ENCODE data around the gene DES.

GRCh38 chr2:219436491-219436890 is 18.3 kb downstream of the DES start:
- no peak for TF ChIP-seq CTCF (IDR thresholded peaks at IDR 0.05)
- no peak for TF ChIP-seq POLR2A (IDR thresholded peaks at IDR 0.05)

Data from Peyer's patch (tissue), 4 donors.